MCF 10A (cell line): ENCODE measurements around the gene TREML4. TPM values are rescaled to one million over a fixed set of nuclear protein-coding genes. Genes with fewer than 3 reads are reported as not detected.

Source experiments
- BruUV-seq: library from RNA; stranded (reverse); fragments of 400-500 nt; replicated peaks from 2 replicates; lab custom pipeline; 2021; lab: Mats Ljungman, UMichigan
- CTCF ChIA-PET: fragments of 300-600 bp; sonication (Branson Sonifier 250); formaldehyde crosslinking; extraction: SDS; loops from one replicate; lab custom pipeline; 2021; ENCODE audit warnings: antibody characterized with exemption, inconsistent platforms; lab: Yijun Ruan, JAX
- POLR2A ChIA-PET: fragments of 300-600, 350-650 bp; sonication (Branson Sonifier 250); formaldehyde crosslinking; extraction: SDS; loops from one replicate; lab custom pipeline; 2020; ENCODE audit warnings: antibody characterized with exemption, inconsistent platforms; lab: Yijun Ruan, JAX
- DNase-seq: peaks from one replicate; pipeline ENCODE4 v3.0.0-alpha.2; 2018; ENCODE audit not compliant: unreplicated experiment
- H3K27ac Mint-ChIP-seq: one replicate; pipeline ENCODE4 v1.8.0; 2022; ENCODE audit warnings: mild to moderate bottlenecking, low read depth, mixed read lengths; ENCODE audit not compliant: unreplicated experiment
- H3K27me3 Mint-ChIP-seq: one replicate; pipeline ENCODE4 v1.8.0; 2022; ENCODE audit warnings: mixed read lengths; ENCODE audit not compliant: insufficient read depth, unreplicated experiment
- H3K36me3 Mint-ChIP-seq: one replicate; pipeline ENCODE4 v1.8.0; 2022; ENCODE audit warnings: mild to moderate bottlenecking, moderate library complexity, mixed read lengths; ENCODE audit not compliant: insufficient read depth, unreplicated experiment
- H3K4me1 Mint-ChIP-seq: one replicate; pipeline ENCODE4 v1.8.0; 2022; ENCODE audit warnings: mixed read lengths; ENCODE audit not compliant: insufficient read depth, unreplicated experiment
- H3K4me3 Mint-ChIP-seq: one replicate; pipeline ENCODE4 v1.8.0; 2022; ENCODE audit warnings: mild to moderate bottlenecking, moderate library complexity, mixed read lengths; ENCODE audit not compliant: unreplicated experiment
- H3K9me3 Mint-ChIP-seq: one replicate; pipeline ENCODE4 v1.8.0; 2022; ENCODE audit warnings: mixed read lengths; ENCODE audit not compliant: unreplicated experiment
- CTCF ChIP-seq: fragments of 200-600 bp; IDR thresholded peaks from one replicate; pipeline ENCODE4 v1.8.0; 2022; ENCODE audit warnings: antibody characterized with exemption, mild to moderate bottlenecking; ENCODE audit not compliant: unreplicated experiment
- intact Hi-C: fragments of 100-400 bp; cut with micrococcal nuclease; formaldehyde crosslinking; loops from 2 replicates; pipeline ENCODE4 v1.14.1; 2022
- total RNA-seq: library from RNA; stranded (reverse); gene quantifications from 2 replicates; pipeline ENCODE4 v1.2.3, GENCODE V29; 2022

Gene TREML4
- total RNA-seq, 1 experiment from 2014 or later, result not detected

DNA sequence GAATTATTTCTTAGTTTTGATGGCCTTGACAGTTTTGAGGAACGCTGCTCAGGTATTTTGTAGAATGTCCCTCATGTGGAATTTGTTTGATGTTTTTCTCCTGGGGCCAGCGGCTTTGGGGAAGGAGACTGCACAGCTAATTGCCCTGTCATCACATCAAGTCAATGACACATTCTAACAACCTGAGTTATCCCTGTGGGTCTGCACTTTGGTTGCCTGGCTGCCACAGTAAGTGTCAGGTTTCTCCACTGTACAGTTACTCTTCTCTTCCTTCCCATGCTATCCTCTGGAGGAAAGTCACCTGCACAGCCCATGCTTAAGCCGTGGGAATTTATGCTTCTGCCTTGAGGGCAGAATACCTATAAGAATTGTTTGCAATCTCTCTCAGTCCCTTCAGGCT is 1.4 kb upstream of the TREML4 start:
- TF ChIP-seq CTCF, result no peak
- H3K4me3 Mint-ChIP-seq, result no peak overlapping the region
- BruUV-seq, result no TSS peak
- H3K27me3 Mint-ChIP-seq, result peaks cover 68% of the 10 kb centered on the region
- POLR2A ChIA-PET, result no interaction called here
- H3K4me1 Mint-ChIP-seq, result no peaks in the 10 kb centered on the region
- H3K9me3 Mint-ChIP-seq, result no peaks in the 10 kb centered on the region
- intact Hi-C loops, result no loop called here
- no peak for DNase-seq
- CTCF ChIA-PET, result no interaction called here
- H3K27ac Mint-ChIP-seq, result no peak overlapping the region
- no peaks in the 10 kb centered on the region for H3K36me3 Mint-ChIP-seq

- no peak for TF ChIP-seq CTCF
- BruUV-seq, result no TSS peak
- no peak overlapping the region for H3K4me3 Mint-ChIP-seq
- H3K36me3 Mint-ChIP-seq, result no peaks in the 10 kb centered on the region
- CTCF ChIA-PET, result no interaction called here
- no peak overlapping the region for H3K27ac Mint-ChIP-seq
- peak; percentile 5 for DNase-seq
- intact Hi-C loops, result no loop called here
- POLR2A ChIA-PET, result no interaction called here
- no peaks in the 10 kb centered on the region for H3K4me1 Mint-ChIP-seq
- H3K27me3 Mint-ChIP-seq, result peaks cover 85% of the 10 kb centered on the region
- H3K9me3 Mint-ChIP-seq, result no peaks in the 10 kb centered on the region
Measured at GRCh38 chr6:41228616-41229015, 467 bp downstream of the TREML4 start.

- H3K27ac Mint-ChIP-seq, result no peak overlapping the region
- TF ChIP-seq CTCF, result no peak
- ChIA-PET CTCF (interaction anchor here (0.6 to 0.7 kb wide), 2 partner anchors 17 to 21 kb away, joined by 3 read pairs; no protein-coding TSS in a partner anchor), POLR2A (no interaction called here)
- no peak overlapping the region for H3K4me3 Mint-ChIP-seq
- H3K4me1 Mint-ChIP-seq, result no peaks in the 10 kb centered on the region
- no TSS peak for BruUV-seq
- H3K36me3 Mint-ChIP-seq, result no peaks in the 10 kb centered on the region
- H3K9me3 Mint-ChIP-seq, result no peaks in the 10 kb centered on the region
- H3K27me3 Mint-ChIP-seq, result peaks cover 84% of the 10 kb centered on the region
- no peak for DNase-seq
- intact Hi-C loops, result no loop called here
Measured at GRCh38 chr6:41229721-41230120, 1.6 kb downstream of the TREML4 start.

DNA sequence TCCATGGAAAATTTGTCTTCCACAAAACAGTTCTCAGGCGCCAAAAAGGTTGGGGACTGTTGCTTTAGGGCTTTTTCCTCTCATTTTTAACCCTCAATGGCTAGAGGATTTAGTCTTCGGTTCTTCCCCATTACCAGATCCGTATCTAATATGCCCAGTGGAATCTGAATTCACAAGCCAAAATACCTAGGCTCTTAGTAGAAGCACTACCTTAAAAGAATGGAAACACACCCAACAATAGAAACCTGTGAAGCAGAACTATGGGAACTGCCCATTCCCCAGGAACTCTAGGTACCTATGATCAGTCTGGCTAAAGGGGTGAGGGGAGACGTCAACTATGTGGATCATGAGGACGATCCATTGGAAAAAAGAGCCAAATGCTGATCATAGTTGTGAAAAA is 3.1 kb downstream of the TREML4 start:
- no peak for DNase-seq
- ChIA-PET POLR2A (no interaction called here), CTCF (no interaction called here)
- Mint-ChIP-seq H3K27me3 (peaks cover 89% of the 10 kb centered on the region), H3K4me1 (no peaks in the 10 kb centered on the region), H3K9me3 (no peaks in the 10 kb centered on the region), H3K4me3 (no peak overlapping the region), H3K36me3 (no peaks in the 10 kb centered on the region), H3K27ac (no peak overlapping the region)
- TF ChIP-seq CTCF, result no peak
- no TSS peak for BruUV-seq
- intact Hi-C loops, result no loop called here
